HG02938 (cell line): ENCODE results near the gene PRAC1.

Experiments
- ATAC-seq: cut with Tn5 transposase; IDR thresholded peaks from one replicate; pipeline ENCODE4 v1.9.1; 2021; ENCODE audit warnings: mild to moderate bottlenecking, moderate library complexity; ENCODE audit not compliant: unreplicated experiment

The PRAC1 gene

DNA sequence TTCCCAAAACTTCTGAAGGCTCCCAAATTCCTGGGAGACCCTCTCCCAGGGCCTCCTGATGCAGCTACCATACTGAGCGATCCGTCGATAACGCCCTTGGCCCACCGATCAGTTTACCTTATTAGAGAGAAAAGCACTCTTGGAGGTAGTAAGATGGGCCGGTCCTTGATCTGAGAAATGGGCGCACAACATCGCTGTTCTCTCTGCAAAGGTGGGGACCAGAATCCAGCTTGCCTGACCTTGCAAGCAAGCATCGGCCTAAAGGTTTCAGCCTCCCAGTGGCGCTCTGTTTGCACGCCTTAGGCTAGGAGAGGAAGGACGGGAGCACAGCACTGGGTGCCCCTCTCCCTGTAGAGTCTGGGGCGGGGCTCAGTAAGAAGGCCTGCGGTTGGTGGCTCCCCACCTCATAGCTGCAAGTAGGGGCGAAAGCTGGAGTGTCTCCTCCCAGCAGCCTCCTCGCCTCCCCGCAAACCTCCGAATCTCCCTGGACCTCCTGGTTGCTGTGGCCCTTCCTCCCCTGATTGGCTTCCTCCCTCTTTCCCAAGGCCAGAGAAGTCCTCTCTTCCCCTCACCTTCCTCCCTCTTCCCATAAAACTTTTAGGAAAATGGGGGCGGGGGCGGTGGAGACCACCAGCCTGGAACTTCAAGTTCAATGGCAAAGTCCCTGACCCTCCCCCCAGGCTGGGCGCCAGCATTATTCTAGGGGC is at the start of gene PRAC1:
Gene PRAC1, minus strand, starts transcription at position 318 of the 707 bp plus-strand sequence. Its CDS starts 126 bp downstream, at position 192.
- ATAC-seq = no peak

DNA sequence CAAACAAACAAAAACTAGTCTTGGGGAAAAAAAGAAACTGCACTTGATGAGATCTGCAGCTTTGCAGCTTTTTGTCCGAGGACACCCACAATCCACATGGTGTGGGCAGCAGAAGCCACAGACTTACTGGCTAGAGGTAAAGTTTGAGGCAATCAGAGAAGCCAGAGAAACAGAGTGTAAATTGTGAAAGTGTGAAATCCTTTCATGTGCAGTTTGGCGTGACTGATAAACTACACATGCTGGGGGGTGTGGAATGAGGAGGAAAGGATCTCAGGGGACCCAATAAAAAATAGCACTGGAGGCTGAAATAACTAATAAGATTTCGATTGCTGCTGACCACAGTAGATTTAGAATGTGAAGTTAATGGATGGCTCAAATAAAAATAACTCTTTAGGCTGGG is 48.6 kb upstream of the PRAC1 start:
- ATAC-seq = no peak

DNA sequence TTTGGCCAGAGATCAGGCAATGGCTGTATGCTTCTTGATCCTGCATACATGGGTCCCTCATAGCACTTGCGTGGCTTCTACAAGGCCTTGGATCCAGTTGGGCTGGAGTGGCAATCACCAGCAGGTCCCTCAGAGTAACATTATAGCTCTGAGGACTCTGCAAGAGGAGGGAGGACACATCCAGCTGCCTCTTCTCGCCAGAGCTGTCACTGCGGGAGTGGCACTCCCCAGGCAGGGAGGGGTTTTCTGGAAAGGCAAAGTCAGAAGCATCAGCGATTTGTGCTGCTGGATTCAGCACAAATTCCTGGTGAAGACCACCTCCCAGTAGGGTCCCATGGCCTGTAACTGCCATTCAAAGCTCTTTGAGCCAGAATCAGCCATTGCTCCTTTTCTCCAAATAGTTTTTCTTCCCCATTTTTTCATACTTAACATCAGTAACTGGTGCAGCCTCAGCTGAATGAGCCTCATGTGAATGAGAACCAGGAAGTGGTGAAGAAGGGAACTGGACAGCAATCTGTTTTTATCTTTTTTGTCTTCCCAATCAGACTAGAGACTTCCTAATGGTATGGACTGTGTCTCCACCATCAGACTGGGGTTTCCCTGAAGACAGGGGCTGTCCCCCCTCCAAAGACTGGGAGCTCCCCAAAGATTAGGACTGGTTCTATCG is 46.8 kb upstream of the PRAC1 start:
- no peak for ATAC-seq

DNA sequence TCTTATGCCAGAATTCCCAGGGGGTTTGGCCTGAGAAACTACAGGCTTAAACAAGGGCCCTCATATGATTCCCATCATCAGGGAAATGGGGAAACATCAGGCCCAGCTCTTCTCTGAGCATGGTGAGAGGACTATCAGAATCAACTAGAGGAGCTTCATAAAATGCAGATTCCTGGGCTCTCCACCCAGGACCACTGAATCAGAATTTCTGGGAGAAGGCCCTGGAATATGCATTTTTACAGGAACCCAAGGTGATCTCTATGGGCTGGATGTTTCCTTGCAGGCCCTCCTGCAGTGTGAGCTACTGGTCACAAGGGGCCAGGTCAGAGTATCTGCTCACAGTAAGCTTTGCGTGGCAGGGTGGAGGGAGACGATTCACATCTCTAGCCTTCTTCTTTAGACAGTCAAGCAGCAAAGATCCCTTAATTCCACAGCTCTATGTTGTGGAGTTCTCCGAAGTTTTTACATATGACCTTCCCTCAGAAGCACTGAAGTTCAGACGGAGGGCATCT is 45.0 kb upstream of the PRAC1 start:
- no peak for ATAC-seq

DNA sequence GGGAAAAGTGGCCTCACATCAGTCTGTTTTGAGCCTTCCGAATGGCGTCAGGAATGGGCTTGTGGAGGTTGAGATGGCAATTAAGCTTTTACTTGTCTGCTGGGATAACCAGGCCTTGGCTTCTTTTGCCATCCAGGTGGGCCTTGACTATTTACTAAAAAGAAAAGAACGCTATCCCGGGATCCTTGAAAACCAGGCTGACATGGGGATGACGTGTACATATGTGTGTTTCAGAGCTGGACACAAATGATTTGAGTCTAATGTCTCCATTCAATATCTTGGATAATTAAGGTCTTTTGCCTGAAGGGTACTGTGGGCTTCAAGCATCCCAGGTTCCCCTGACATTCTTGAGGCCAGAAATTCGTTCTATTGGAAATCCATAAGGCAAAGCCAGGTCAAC is 38.8 kb upstream of the PRAC1 start:
- no peak for ATAC-seq

DNA sequence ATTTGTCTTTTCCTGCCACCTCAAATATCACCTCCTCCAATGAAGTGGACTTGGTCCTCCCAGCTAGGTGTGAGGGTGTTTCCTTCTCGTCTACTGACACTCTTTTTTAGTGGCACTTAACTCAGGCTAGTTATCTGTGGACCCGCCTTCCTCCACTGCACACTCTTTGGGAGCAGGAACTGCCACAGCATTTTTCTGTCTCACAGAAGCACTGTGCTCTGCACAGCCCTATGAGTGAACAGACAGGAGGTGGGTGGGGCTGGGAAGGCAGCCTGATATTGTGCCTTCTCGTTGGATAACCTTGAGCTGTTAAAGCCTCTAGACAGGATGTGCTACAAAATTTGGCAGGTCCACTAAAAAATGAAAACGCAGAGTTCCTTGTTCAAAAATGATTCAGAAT is 38.1 kb upstream of the PRAC1 start:
- no peak for ATAC-seq

DNA sequence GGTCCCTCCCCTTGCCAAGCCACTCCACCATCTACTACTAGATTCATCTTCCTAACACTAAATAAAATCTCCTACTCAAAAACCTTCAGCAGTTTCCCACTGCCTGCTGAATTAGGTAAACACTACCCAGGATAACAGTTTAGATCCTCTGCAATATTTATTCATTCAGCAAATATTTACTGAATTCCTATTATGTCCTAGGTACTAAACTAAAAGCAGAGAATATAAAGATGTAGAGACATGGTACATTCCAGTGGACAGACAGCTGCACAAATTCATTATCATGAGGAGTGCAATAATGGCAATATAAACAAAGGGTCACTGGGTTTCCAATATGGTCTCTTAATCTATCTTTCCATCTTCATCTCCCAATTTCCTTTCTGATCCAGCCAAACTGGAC is 37.0 kb upstream of the PRAC1 start:
- no peak for ATAC-seq

DNA sequence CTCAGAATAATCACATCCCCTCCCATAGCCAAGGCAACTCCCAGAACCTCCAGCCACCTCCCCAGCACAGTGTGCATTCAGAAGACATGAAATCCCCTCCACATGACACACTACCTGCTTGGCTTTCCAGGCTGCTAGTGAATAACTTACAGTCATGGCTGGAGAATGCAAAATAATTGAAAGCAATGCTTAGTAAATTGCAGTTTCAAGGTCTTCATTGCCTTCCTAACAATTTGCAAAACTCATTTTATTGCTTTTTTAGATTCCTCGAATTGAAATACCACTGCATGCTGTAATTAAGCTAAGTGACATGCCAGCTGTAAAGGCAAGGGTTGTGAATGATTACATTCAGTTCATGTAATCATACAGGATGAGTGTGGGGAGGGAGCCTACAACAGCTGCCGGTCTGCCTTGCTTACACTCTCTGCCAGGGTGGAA is 35.2 kb upstream of the PRAC1 start:
- ATAC-seq = no peak

DNA sequence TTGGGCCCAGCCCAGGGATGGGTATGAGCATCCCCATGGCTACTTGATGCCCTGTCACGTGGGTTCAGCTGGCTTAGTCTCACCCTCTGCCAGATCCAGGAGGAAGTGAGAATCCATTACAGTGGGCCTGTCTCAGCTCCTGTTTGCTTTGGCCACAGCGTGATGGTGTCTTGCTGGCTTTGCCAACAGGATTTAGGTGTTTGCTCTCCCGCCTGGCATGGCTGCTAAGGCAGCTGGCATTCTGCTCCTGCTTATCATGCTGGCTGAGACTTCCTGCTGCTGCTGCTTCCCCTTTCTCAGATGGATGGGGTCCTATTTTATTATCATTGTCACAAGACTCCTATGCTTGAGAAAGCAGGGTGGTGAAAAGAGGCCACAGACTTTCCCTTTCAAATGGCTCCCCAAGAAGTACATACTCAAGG is 34.5 kb upstream of the PRAC1 start:
- ATAC-seq = no peak

DNA sequence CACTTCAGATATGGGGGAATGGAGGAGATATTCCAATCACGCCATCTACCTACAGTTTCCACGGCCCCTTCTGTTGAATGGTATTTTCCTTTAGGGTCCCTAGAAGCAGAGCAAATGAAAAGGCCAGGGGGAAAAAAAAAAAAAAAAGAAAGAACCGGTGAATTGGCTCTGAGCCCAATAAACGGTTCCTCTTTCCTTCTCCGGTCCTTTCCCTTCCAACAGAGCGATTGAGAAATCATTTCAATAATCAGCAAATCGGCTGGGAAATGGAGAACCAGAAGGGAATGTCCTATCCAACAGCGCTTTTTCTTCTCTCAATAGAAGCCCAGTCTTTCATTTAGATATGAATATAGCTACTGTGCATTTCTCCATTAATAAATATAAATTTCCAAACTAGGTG is 33.0 kb upstream of the PRAC1 start:
- ATAC-seq = no peak

DNA sequence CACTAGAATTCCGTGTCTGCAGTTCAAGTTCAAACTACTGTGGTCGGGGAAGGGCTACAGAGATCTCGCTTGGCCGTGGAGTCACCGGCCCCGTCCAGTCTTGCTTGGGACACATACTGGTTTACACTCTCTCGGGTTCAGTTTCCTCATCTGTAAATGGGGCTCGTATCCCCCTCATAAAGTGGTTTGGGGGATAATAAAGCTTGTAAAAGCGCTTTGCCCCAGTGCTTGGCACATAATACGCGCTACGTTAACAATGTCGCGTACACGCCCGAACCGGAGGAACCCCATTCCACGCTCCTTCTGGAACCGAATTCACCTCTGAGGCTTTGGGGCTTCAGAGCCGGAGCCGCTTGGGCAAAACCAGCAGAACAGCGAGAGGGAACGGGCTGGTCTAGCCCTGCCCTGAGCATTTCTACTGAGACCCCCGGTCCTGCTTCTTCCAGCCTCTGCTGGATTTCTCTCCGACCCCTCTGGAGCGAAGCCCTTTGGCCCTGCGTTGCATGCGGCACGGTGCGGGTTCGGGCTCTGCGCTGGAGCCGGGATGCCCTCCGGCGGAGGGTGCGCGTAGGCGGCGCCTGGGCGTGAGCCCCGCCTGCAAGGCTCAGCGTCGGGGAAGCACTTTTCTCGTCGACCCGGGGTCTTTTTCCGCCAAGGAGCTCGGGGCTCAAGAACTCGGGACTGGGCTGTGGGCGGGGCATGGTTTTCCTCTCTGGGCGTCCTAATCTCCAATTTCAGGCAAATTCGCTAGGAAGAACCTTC is 32.4 kb upstream of the PRAC1 start:
- no peak for ATAC-seq

DNA sequence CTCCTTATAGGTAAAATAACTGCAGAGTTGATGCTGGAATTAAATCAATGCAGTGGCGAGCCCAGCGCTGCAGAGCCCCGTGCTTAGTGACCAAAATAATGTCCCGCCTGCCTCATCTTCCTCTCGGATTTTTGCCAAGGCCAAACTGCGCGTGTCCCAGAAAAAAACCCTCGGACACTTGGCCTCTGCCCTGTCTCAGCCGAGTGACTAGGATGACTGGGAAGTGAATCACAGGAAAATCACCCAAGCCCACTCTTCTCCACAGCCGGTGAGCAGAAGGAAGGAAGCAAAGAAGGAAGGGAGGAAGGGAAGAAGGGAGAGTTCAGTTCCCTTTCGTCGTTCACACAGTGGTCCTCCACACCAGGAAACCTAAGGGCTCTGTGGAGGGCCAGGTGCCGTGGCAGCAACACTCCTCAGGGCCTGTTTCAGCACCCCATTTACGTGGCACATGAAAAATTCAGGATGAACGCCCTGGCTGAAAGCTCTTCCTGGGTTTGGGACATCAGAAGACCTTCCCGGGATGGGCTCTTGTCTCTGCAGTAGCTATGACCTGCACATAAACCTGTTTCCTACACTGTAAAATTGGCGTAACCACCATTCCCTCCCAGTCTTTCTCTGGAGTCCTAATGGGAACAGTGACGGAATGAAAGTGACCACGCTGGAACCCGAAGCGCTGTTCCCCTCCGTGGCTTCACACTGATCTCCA is 31.6 kb upstream of the PRAC1 start:
- no peak for ATAC-seq

DNA sequence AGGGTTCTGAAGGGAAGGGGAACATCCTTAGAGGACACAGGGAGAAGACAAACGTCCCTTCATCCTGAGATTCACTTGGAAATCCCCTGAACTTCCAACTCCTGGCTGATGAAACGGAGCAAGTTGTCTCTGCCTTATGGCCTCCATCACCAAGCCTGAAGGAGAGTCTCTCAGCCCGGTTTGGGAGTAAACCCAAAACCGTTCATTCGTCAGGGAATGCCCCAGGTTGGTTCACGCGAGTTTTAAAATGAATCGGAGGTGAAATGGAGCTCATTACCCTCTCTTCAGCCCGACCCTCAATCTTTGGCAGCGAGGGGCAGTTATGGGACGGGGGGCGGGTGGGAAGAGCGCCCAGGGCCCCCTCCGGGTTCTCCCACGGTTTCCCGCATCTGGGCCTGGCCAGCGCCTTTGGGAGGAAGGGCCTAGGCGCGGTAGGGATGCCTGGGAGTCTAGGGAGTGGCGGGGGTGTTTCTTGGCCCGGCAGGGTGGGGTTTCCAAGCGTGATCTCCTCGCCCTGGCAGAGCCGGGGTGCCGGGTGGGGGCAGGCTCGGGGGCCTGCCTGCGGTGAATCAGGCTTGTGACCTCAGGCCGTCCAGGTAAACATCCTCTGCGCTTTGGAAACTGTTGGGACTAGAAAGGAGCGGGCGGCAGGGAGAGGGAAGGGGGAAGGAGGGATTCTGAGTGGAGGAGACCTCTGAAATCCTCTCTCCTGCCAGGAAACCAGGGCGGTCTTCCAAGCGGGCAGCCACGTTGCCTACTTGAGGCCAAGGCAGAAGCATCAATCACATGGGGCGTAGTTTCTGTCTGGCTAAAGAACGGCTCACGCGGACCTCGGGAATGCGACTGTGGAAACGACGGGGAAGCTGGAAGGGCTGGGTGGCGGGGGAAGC is 30.3 kb upstream of the PRAC1 start:
- no peak for ATAC-seq

DNA sequence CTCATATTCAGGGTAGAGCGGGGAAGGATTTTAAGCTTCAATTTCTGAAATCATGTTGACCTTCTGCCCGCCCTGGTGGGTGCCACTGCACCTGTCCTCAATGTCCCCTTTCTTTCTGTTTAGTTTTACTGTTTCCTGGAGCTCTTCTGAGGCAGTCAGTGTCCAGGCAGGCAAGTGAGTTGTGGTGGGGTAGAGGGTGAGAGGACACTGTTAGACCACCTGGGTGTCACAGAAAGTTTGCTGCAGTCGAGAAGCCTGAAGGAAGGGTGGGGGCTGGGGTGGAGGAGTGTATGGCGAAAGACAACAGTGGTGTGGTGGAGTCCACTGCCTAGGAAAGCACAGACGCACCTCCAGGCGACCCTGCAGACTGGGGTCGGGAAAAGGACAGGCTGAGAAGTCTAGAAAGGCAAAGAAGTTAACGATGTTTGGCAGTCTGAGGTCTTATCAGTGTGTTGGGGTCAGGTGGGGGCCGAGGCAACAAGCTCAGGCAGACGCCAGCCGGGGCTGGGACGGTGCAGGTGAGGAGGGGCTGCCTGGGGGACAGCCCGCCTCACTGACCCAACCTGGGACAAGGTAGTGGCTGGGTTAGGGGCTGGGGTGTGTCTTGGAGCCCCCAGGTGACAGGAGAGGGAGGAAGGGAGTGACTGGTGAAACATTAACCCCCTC is 29.5 kb upstream of the PRAC1 start:
- no peak for ATAC-seq

DNA sequence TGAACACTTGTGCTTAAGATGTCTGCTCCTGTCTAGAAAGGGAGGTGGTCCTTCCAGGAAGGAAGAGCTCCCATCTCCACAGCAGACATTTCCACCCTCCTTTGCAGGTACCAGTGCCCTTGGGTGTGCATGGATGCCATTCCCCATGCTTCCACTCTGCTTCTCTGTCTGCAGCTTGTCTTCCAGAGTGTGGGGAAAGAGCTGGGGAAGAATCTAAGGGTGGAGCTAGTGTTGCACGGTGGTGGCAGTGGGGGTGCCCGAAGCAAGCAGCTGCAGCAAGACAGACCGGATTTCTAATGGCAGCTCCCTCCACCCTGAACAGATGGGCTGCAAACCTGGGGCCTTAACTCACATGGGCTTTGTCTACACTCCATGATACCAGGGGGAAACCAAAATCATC is 28.9 kb upstream of the PRAC1 start:
- no peak for ATAC-seq

DNA sequence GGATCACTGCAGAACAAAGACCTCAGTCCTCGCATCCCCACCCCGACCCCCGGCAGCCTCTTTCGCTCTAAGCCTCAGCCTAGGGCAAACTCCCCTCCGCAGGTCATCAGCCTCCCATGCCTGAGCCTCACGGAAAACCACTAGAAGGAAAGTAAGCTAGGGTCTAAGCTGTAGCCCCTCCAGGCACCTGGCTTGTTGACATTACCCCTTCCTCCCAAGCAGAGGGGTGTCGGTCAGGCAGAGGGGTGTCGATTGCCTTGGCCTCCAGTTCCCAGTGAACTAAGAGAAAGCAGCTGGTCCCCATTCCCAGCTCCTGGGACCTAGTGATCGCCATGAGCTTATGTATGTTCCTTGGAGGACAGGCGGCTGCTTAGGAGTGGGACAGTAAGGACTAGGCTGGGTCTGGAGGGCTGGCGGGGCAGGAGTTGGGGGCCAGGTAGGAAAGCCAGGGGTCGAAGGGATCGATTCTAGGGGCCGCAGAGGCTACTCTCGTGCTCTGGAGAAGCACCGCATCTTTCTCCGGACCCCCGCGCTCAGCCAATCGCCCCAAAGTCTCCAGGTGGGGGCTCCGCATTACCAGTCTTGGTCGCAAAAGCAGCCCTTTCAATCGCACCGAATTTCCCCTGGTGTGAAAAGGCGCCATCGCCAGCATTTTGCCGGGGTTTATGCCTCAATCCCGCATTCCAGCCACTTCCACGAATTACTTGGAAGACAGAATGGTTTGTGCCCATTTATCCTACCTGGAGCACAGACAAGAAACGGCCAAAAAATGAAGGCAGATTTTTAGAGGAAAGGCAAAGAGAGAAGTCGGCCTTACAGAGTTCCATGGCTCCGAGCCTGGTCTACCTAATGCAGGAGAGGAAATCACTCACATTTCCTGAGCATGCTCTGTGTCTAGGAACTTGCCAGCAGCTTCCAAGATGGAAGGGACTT is 27.6 kb upstream of the PRAC1 start:
- no peak for ATAC-seq

DNA sequence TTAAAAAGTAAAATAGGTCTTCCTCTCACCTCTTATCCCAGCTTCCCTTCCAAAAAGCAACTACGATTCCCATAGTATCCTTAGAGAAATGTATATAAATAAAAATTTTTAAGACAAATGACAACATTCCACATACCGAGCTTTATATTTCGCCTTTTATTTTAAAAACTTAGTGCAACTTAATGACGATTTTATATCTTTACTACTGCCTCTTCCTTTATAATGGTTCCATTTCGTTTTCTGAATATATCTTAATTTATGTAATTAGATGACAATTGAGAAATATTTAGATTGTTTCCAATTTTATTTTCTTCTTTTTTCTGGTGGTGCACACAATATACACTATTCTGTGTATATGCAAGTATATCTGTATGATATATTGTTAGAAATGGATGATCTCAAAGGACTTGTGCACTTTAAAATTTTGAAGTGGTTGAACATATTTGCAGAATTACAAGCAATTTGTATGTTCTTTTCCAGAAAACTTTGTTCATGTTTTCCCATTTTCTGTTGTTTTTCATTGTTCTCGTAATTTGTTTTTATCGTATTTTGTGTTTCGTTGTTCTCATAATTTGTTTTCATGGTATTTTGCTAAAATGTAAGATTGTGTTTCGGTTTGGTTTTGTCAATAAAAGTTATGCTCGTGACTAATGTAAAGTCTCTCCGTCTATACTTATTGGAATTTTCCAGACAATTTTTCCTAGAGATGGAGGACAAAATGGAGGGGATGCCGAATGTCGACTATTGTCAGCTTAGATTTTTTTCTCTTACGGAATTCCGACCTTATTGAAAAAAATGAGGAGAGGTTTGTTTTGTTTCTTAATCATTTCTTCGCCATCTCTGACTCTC is 26.6 kb upstream of the PRAC1 start:
- ATAC-seq = no peak
